HG03097 (cell line): ENCODE measurements around the gene EDN2.

Experiments used
- ATAC-seq: cut with Tn5 transposase; IDR thresholded peaks from one replicate; pipeline ENCODE4 v1.9.1; 2021; ENCODE audit not compliant: unreplicated experiment, low FRiP score

EDN2 gene

DNA sequence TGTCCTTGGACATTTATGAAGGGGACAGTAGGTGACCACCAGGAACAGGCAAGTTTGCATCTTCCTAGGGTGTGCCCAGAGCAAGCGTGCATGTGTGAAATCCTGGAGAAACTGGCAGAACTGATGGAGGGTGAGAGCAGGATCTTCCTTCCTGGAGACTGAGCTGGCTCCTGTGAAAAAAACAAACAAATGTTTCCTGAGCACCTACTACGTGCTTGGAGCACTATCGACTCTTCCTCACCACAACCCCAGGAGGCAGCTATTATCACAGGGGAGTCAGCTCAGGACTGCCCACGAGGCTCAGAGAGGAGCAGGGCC lies 1.5 kb upstream of the EDN2 start:
- no peak for ATAC-seq

DNA sequence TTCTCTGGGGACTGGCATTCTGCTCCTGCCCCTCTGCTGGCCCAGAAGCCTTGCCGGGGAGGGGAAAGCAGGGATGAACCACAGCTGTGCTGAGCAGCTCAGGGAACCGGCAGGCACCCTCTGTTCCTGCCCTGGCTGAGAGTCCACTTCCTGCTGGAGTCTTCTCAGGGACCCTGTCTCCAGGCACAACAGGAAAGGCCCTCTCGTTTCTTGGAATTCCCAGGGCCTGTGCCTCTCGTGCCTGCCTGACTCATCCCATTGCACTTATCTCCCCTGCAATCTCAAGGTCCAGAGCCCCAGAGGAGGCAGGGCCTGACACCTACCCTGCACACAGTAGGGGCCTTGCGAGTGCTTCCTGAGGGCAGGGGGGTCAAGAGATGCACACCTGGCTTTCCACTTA lies 1.1 kb upstream of the EDN2 start:
- no peak for ATAC-seq

DNA sequence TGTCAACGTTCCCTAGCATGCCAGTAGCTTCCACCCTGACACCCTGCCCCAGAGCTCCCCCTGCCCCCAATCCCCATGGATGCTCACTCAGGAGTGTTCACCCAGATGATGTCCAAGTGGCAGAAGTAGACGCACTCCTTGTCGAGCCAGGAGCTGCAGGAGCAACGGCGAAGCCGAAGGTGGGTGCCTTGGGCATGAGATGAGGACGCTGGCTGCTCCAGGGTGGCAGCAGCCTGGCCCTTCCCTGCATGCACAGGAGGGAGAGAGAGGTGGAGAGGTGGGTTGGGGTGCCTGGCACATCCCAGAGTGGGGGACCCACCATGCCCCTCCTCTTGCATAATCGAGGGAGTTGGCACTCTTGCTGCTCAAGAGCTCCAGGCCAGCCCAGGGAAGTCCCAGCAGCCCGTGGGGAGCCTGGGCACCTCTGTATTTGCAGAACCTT lies 502 bp downstream of the EDN2 start:
- no peak for ATAC-seq

DNA sequence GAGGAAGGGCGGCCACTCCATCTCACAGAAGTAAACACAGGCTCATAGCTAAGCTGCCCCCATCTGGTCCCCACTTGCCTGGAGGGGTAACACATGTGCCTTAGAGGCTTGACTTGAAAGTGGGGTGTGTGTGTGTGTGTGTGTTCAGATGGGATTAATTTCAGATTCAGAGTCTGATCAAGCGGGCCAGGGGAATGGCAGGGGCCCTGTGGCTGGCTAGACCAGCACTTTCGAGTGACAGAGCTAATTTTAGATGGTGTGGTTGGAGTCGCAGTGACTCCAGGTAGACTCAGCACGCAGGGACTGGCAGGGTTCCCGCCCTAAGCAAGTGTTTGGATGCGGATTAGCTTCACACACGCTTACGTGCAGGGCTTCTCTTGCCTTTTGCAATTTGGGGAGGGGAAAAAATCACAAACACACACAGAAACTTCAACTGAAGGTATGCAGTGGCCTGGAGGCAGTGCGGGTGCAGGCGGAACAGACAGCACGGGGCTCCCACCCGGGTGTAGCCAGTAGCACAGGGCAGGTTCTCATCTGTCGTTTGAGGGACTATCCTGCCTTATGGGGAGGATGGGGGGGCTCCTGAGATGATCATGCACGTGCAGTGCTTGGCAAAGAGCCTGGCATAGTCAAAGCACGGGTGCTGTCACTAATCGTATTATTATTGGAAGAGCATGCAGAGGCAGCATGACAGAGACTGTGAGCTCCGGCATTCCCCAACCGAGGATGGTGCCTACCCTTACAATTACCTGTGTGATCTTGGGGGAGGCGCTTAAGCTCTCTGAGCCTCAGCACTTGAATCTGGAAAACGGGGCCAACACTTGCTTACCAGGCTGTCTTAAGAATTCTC lies 1.3 kb downstream of the EDN2 start:
- ATAC-seq: no peak

DNA sequence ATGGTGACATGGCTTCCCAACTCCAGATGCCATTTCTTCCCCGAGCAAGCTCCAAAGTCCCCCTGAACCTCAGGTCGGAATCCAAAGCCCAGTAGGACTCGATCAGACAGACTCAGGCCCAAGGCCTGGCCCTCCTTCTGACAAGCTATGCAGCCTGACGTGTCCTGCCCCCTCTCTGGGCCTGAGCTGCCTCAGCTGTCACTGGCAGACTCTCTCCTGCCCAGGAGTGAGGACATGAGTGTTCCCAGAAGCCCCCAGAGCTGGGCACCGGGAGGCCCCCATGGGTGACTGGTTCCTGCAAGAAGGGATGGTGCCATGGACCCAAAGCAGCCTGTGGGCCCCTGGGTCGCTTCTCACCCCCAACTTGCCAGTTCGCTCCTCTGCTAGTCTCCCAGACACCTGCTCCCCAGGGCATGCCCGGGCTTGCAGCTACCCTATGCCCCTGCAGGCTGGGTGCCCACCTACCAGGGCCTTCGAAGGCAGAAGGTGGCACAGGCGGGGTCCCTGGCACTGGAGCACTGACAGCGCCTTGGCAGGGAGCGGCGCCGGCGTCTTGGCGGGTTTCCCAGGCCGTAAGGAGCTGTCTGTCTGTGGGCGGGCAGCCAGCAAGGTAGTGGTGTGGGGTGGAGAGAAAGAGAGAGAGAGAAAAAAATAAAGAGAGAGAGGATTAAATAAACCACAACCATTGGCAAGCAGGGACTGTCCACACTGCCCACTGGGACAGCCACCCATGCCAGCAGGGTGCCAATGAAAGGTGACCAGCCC lies 2.3 kb downstream of the EDN2 start:
- ATAC-seq: no peak

DNA sequence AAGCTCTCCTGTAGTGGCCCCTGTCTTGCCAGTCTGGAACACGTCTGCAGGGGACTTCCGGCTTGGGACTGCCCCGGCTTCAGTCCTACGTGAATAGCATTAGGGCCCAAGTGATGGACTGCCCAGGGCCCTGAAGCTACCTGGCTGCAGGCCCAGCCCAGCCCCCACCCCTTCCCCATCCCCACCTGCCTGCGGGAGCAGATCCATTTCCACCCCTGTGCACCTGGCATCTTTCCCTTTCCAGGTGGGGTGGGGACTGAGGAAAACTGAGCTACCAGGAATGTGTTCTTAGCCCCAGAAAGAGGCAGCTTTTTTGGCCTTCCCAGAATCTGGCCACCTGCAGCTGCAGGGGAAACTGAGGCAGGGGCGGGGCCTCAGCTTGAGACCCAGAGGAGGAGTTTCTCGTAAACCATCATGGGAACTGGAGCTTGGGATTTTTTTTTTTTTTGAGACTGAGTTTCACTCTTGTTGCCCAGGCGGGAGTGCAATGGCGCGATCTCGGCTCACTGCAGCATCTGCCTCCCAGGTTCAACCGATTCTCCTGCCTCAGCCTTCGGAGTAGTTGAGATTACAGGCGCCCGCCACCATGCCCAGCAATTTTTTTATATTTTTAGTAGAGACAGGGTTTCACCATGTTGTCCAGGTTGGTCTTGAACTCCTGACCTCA lies 3.2 kb downstream of the EDN2 start:
- no peak for ATAC-seq

DNA sequence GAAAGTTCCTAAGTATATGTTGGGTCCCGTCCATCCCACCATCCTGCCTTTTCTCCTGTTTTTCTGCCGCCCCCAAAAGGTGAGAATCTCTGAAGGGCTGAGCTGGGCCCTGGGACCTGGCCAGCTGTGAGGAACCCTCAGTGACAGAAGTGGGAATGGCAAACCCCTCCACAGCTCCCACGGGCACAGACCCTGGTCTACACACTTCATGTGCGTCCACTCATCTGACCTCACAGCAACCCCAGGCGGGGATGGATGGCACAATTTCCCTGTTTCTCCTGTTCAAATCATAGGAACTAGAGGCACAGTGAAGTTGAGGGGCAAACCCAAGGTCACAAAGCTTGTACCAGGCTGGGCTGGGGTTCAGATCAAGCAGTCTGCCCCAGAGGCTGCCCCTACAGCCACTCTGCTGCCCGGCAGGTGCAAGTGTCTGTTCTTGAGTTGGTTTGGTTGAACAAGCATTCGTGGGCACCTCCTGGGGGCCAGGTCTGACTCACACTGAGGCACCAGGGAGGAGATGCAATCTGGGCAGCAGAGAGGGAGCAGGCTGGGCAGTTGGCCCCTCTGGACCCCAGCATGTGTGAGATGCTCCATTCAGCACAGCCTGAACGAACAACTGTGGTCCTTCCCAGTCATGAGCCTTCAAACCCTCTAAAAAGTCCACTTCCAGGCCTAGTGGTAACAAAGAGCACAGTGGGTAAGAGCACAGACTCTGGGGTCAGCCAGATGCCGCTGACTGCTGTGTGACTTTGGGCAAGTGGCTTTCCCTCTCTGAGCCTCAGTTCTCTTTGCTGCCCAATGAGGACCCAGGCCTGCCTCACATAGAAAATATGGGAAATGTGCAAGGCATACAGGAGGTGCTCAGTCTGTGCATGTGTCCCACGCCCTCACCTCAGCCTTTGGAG lies 4.0 kb downstream of the EDN2 start:
- no peak for ATAC-seq

DNA sequence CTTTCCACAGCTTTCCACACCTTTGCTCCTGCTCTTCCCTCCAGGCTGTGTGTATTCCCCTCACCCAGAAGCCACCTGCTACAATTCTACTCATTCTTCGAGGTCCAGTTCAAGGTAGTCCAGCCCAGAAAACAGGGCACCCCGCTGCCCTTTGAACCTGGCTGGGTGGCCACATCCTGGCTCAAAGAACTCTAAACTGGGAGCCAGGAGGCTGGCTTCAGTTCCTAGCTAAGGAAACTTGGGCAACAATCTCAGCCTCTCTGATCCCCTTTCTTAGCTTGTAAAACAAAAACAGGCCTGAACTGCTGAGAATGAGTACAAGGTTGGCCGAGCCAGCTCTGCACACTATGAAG lies 4.7 kb downstream of the EDN2 start:
- no peak for ATAC-seq

DNA sequence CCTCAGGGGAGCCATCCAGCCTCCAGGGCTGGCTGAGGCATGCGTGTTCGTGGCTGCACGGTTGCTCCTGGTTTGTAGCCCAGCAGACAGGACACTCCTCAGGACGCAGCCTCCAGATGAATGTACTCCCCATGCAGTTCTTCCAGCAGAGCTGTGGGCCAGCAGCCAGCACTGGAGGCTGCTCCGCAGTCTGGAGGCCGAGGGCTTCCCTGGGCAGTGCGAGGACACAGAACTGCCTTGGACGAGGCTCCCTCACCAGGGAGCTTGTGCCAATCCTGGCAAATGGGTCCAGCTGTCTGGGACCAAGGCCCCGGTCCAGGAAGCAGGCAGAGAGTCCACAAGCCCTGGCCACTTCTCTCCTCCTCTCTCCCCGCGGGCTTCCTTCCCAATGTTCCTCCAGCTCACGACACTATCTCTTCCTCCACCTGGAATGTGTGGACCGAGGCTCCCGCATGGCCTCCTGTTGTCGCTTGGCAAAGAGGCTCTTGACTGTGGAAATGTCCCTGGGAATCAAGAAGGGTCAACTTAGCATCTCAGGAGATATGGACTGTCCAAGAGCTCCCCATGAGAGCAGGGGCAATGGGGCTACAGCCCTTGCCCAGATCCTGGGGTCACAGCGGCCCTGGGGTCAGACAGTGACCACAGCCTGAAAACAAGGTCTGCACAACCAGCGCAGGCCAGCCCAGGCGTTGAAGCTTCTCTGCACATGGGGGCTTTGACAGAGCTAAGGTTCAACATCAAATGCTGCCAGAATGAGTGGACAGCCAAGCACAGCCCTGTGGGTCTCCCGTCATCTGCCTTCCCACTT lies 5.3 kb downstream of the EDN2 start:
- ATAC-seq: no peak

DNA sequence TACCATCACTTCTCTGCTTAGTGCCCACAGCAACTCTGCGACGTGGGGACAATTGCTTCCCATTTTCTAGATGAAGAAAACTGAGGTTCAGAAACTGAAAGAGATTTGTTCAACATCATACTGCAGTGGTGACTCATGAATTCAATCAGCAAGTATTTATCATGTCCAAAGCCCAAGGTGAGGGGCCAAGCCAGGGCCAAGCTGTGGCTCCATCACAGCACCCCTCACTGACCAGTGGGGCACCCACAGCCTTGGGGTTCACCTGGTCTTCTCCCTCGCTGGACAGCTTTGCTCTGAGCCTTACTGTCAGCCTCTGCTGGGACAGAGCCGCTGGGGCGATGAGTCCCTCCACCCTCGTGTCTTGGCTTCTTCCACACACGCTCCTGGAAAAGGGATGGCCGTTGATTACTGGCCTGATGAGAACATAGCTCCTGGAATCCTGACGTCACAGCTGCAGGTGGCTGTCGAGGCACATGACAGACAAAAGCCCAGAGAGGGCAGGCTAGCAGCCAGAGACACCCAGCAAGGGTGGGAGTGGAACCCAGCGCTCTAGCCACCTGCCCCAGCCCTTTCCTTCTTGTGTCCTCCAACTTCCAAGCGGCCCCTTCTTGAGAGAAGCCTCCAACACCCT lies 6.2 kb downstream of the EDN2 start:
- no peak for ATAC-seq

DNA sequence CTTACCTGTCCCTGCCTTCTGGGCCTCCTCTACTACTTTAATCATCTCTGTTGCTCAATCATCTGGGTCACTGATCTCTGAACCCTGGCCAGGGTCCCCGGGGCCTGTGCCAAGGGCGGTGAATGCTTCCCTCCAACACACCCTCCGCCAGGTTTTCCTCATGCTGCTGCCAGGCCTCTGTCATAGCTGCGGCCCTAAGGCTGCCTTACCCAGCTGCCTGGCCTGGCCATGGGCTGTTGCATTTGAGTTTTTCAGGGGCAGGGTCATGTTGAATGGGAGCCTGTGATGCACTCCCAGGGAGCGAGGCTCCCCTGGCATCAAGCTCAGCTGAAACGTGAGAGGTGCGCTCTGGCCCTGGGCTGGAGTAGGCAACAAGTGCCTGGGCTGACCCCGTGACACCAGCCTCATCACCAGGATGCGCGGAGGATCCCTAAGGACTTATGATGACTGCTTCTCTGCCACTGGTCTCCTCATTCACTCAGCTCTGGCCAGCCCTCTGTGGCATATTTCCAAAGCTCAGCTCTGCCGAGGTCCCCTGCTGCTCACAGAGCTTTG lies 7.6 kb downstream of the EDN2 start:
- no peak for ATAC-seq

DNA sequence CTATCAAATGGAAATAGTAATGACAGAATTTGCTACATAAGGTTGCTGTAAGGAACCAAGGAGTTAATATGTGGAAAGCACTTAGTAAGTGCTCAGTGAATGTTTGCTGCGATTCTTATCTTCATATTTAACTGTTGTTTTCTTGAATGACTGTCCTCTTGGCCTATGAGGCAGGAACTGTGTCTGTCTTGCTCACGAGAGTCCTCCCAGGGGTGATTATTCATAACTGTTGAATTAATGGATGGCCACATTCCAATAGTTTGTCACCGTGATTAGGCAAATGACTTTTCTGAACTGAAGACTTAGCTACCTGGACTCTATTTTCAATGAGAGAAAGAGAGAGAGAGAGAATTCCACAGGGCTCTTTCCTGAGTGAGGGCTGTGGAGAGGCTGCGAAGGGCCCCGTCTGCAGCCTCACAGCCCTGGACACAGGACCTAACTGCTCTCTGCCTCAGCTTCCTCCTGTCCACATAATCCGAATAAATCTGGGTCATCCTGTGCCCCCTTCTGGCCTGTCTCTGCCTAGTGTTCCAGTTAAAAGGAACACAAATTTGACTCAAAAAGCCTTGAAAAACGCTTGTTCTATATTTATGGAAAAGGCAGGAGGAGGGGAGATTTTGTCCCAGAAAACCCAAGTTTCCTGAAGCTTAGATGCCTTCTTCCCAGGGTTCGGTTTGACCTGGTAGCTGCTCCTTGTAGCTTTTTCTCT lies 8.5 kb downstream of the EDN2 start:
- ATAC-seq: no peak

DNA sequence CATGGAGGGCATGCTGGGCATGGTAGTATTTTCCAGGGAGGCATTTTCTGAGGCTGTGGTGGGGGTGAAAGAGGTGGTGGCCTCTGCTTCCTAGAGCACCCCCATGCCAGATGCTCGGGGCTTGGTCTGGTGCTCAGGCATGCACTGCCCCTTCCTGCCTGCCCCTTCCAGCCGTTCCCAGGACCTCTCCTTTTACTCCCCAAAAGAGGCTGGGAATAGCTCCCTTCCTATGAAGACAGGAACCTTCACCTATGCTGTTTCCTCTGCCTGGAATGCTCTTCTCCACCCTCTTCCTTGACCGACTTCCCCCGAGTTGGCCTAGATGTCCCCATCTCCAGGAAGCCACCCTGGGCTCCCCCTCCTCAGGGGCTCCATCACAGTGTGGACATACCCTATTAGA lies 9.1 kb downstream of the EDN2 start:
- no peak for ATAC-seq

DNA sequence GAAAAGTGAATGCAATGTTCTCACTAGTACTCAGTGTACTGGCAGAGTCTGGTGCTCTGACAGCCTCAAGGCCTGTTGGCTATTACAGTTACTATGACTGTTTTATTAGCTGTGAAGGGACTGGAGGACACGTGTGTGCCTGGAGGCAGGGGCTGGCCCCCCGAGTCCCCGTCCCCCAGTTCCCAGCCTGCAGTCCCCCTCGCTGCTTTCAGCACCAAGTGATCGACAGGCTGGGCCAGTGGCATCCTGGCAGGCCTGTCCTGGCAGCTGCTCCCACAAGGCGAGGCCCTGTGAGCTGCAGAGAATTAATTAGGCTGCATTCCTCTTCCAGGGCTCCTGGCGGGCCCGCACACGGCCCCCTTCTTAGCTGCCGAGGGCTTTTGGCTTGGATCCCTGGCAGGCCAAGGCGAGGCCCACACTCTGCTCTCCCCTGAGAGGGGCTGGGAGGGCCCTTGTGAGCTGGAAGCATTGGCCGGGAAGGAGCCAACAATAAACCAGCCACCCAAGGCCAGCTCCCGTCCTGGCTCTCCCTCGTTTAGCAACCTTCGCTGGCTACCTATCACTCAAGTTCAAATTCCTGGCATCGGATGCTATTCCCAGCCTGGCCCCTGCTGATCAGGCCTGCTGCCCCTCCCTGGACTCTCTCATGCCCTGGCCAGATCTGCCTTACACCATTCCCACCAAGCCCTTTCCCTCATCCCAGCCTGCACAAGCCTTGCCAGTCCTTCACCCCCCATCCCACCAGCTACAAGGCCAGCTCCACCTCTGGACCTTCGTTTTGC lies 9.8 kb downstream of the EDN2 start:
- no peak for ATAC-seq

DNA sequence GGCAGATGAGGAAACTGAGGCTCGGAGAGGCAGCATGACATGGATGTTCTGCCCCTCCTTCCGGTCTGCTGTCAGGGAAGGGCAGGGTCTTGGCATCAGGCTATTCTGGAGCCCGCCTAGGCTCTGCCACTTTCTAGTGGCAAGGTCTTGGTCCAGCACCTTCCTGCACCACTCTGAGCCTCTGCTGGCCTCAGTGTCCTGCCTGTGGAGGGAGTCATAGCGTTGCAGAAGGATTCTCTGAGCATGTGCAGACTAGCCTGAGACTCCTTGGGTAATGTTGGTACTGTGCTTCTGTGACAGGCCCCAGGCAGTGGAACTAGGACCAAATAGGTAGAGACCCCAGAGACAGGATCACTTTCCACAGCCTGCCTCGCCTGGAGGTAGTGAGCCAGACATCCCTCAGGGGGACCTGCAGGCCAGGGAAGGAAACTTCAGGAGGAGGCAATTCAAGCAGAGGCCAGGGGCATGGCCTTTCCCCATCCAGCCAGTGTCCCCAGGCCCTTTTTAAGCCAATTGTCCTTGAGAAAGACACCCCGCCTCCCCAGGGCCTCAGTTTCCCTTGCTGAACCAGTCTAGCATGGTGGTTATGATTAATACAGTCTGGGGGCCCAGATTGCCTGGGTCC lies 10.6 kb downstream of the EDN2 start:
- no peak for ATAC-seq

DNA sequence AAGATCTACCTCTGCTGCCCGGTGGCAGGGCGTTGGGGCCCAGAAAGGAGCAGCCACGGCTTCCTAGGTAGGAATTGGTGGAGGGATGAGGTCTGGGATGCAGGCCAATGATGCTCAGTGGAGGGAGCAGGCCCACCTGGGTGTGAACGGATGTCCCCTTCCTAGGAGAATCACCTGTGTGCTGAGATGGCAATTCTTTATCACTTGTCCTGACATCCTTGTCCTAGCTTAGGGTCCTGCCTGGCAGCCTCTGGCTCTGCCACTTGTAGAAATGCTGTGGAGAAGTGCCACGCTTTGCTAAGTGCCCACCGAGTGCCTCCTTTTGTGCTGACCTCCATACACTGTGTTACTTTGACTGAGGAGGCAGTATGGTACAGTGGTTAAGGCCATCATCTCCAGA lies 12.8 kb downstream of the EDN2 start:
- no peak for ATAC-seq

DNA sequence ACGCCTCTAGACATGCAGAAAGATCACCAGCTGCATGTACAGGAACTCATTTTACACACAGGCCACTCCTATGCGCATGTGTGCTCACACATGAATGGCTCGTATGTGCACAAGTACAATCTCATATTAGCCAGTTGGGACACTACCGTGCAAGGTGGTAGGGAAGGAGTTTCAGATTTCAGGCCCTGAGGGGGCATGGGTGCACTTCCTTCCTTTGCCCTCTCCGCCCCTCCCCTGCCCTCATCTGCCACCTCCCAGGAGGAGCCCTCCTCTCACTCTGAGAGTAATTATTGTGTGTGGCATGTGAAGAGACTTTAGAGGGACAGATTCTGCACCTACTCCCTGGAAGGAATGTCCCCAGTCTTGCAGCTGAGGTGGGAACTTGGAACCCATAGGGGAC lies 14.8 kb downstream of the EDN2 start:
- no peak for ATAC-seq
